Measurements from ENCODE around the gene ERCC1.
"Not testable (repeated sequence)": the region's sequence is repeated elsewhere in the genome, so short reads cannot be mapped to it uniquely, and the experiment has no call there.

The ERCC1 gene

GRCh38 chr19:45424191-45425058, 708 bp upstream of the ERCC1 start:
- Mint-ChIP-seq H3K4me3 (peak overlapping the region; percentile 92), H3K27me3 (no peaks in the 10 kb centered on the region), H3K9me3 (no peaks in the 10 kb centered on the region), H3K4me1 (peaks cover 55% of the 10 kb centered on the region), H3K27ac (peak overlapping the region; percentile 83), H3K36me3 (peaks cover 6% of the 10 kb centered on the region)

- H3K9me3 Mint-ChIP-seq: no peaks in the 10 kb centered on the region
- peaks cover 61% of the 10 kb centered on the region for H3K4me1 Mint-ChIP-seq
- H3K27ac Mint-ChIP-seq: peak overlapping the region; percentile 94
- H3K4me3 Mint-ChIP-seq: peak overlapping the region; percentile 92
- H3K36me3 Mint-ChIP-seq: peaks cover 9% of the 10 kb centered on the region
- H3K27me3 Mint-ChIP-seq: no peaks in the 10 kb centered on the region
Observed at GRCh38 chr19:45423033-45423588, 606 bp downstream of the ERCC1 start.

- H3K27me3 Mint-ChIP-seq: no peaks in the 10 kb centered on the region
- H3K4me3 Mint-ChIP-seq: peak overlapping the region; percentile 35
- H3K27ac Mint-ChIP-seq: peak overlapping the region; percentile 53
- no peaks in the 10 kb centered on the region for H3K9me3 Mint-ChIP-seq
- H3K36me3 Mint-ChIP-seq: peaks cover 12% of the 10 kb centered on the region
- peaks cover 55% of the 10 kb centered on the region for H3K4me1 Mint-ChIP-seq
Observed at GRCh38 chr19:45421947-45422498, 1.7 kb downstream of the ERCC1 start.

- H3K4me1 Mint-ChIP-seq: peaks cover 55% of the 10 kb centered on the region
- peaks cover 12% of the 10 kb centered on the region for H3K36me3 Mint-ChIP-seq
- H3K4me3 Mint-ChIP-seq: no peak overlapping the region
- no peak overlapping the region for H3K27ac Mint-ChIP-seq
- H3K27me3 Mint-ChIP-seq: no peaks in the 10 kb centered on the region
- H3K9me3 Mint-ChIP-seq: no peaks in the 10 kb centered on the region
Observed at GRCh38 chr19:45420871-45421270, 2.8 kb downstream of the ERCC1 start.

- H3K27me3 Mint-ChIP-seq: no peaks in the 10 kb centered on the region
Observed at GRCh38 chr19:45420356-45420755, 3.4 kb downstream of the ERCC1 start.

GRCh38 chr19:45419895-45420294, 3.8 kb downstream of the ERCC1 start:
- H3K4me3 Mint-ChIP-seq: no peak overlapping the region
- no peak overlapping the region for H3K27ac Mint-ChIP-seq
- H3K4me1 Mint-ChIP-seq: peaks cover 52% of the 10 kb centered on the region
- H3K27me3 Mint-ChIP-seq: no peaks in the 10 kb centered on the region
- no peaks in the 10 kb centered on the region for H3K9me3 Mint-ChIP-seq
- peaks cover 12% of the 10 kb centered on the region for H3K36me3 Mint-ChIP-seq

More at GRCh38 chr19:45420356-45420755, 3.4 kb downstream of the ERCC1 start:
- H3K27ac Mint-ChIP-seq: no peak overlapping the region
- H3K4me1 Mint-ChIP-seq: peaks cover 52% of the 10 kb centered on the region
- no peaks in the 10 kb centered on the region for H3K9me3 Mint-ChIP-seq
- no peak overlapping the region for H3K4me3 Mint-ChIP-seq
- H3K36me3 Mint-ChIP-seq: peaks cover 12% of the 10 kb centered on the region

GRCh38 chr19:45419396-45419795, 4.3 kb downstream of the ERCC1 start:
- H3K4me1 Mint-ChIP-seq: peaks cover 48% of the 10 kb centered on the region
- H3K27ac Mint-ChIP-seq: peak overlapping the region; percentile 12
- H3K9me3 Mint-ChIP-seq: no peaks in the 10 kb centered on the region
- no peak overlapping the region for H3K4me3 Mint-ChIP-seq
- H3K27me3 Mint-ChIP-seq: no peaks in the 10 kb centered on the region
- H3K36me3 Mint-ChIP-seq: peaks cover 12% of the 10 kb centered on the region

GRCh38 chr19:45418802-45419201, 4.9 kb downstream of the ERCC1 start:
- H3K9me3 Mint-ChIP-seq: no peaks in the 10 kb centered on the region
- no peak overlapping the region for H3K4me3 Mint-ChIP-seq
- no peak overlapping the region for H3K27ac Mint-ChIP-seq
- H3K4me1 Mint-ChIP-seq: peaks cover 43% of the 10 kb centered on the region
- peaks cover 12% of the 10 kb centered on the region for H3K36me3 Mint-ChIP-seq
- H3K27me3 Mint-ChIP-seq: no peaks in the 10 kb centered on the region

- peaks cover 29% of the 10 kb centered on the region for H3K4me1 Mint-ChIP-seq
- no peak overlapping the region for H3K27ac Mint-ChIP-seq
- H3K27me3 Mint-ChIP-seq: no peaks in the 10 kb centered on the region
- H3K36me3 Mint-ChIP-seq: peaks cover 14% of the 10 kb centered on the region
- no peak overlapping the region for H3K4me3 Mint-ChIP-seq
- no peaks in the 10 kb centered on the region for H3K9me3 Mint-ChIP-seq
Observed at GRCh38 chr19:45417151-45417550, 6.6 kb downstream of the ERCC1 start.

- no peaks in the 10 kb centered on the region for H3K9me3 Mint-ChIP-seq
- H3K27ac Mint-ChIP-seq: no peak overlapping the region
- no peak overlapping the region for H3K4me3 Mint-ChIP-seq
- H3K27me3 Mint-ChIP-seq: no peaks in the 10 kb centered on the region
- peaks cover 11% of the 10 kb centered on the region for H3K4me1 Mint-ChIP-seq
- H3K36me3 Mint-ChIP-seq: peaks cover 8% of the 10 kb centered on the region
Observed at GRCh38 chr19:45414468-45414867, 9.2 kb downstream of the ERCC1 start.

GRCh38 chr19:45413497-45413896, 10.2 kb downstream of the ERCC1 start:
- Mint-ChIP-seq H3K36me3 (peaks cover 10% of the 10 kb centered on the region), H3K27ac (no peak overlapping the region), H3K4me1 (peaks cover 9% of the 10 kb centered on the region), H3K4me3 (no peak overlapping the region), H3K27me3 (no peaks in the 10 kb centered on the region), H3K9me3 (no peaks in the 10 kb centered on the region)

GRCh38 chr19:45410330-45410729, 13.4 kb downstream of the ERCC1 start:
- not testable (repeated sequence) for H3K9me3 Mint-ChIP-seq, H3K27me3 Mint-ChIP-seq, H3K36me3 Mint-ChIP-seq, H3K27ac Mint-ChIP-seq, H3K4me3 Mint-ChIP-seq
- peaks cover 31% of the 10 kb centered on the region for H3K4me1 Mint-ChIP-seq

GRCh38 chr19:45409557-45409920, 14.2 kb downstream of the ERCC1 start:
- H3K27ac Mint-ChIP-seq: no peak overlapping the region
- peaks cover 7% of the 10 kb centered on the region for H3K36me3 Mint-ChIP-seq
- H3K9me3 Mint-ChIP-seq: no peaks in the 10 kb centered on the region
- peaks cover 38% of the 10 kb centered on the region for H3K4me1 Mint-ChIP-seq
- no peak overlapping the region for H3K4me3 Mint-ChIP-seq
- peaks cover 2% of the 10 kb centered on the region for H3K27me3 Mint-ChIP-seq

- H3K36me3 Mint-ChIP-seq: peaks cover 7% of the 10 kb centered on the region
- H3K9me3 Mint-ChIP-seq: no peaks in the 10 kb centered on the region
- H3K4me1 Mint-ChIP-seq: peaks cover 43% of the 10 kb centered on the region
- H3K4me3 Mint-ChIP-seq: peak overlapping the region; percentile 5
- peaks cover 5% of the 10 kb centered on the region for H3K27me3 Mint-ChIP-seq
- H3K27ac Mint-ChIP-seq: peak overlapping the region; percentile 63
Observed at GRCh38 chr19:45408830-45409556, 14.7 kb downstream of the ERCC1 start.

GRCh38 chr19:45408121-45408520, 15.6 kb downstream of the ERCC1 start:
- H3K27ac Mint-ChIP-seq: no peak overlapping the region
- H3K4me1 Mint-ChIP-seq: peaks cover 50% of the 10 kb centered on the region

GRCh38 chr19:45407585-45407984, 16.1 kb downstream of the ERCC1 start:
- not testable (repeated sequence) for H3K9me3 Mint-ChIP-seq, H3K27ac Mint-ChIP-seq, H3K36me3 Mint-ChIP-seq
- peaks cover 50% of the 10 kb centered on the region for H3K4me1 Mint-ChIP-seq
- peak overlapping the region; percentile 98 for H3K4me3 Mint-ChIP-seq
- peaks cover 16% of the 10 kb centered on the region for H3K27me3 Mint-ChIP-seq

More at GRCh38 chr19:45408121-45408520, 15.6 kb downstream of the ERCC1 start:
- Mint-ChIP-seq H3K9me3 (no peaks in the 10 kb centered on the region), H3K4me3 (peak overlapping the region; percentile 98), H3K36me3 (peaks cover 7% of the 10 kb centered on the region), H3K27me3 (peaks cover 13% of the 10 kb centered on the region)

Data from activated naive CD4-positive, alpha-beta T cell treated with anti-CD3 and anti-CD28 coated beads, Interleukin-2, amount 50 U/mL, for 24 hours (primary cell).